ENCODE results near the gene FCMR. TPM values are rescaled to one million over a fixed set of nuclear protein-coding genes. Genes with fewer than 3 reads are reported as not detected.

The FCMR gene
- total RNA-seq, 1 donor from 2014 or later, result not detected

DNA sequence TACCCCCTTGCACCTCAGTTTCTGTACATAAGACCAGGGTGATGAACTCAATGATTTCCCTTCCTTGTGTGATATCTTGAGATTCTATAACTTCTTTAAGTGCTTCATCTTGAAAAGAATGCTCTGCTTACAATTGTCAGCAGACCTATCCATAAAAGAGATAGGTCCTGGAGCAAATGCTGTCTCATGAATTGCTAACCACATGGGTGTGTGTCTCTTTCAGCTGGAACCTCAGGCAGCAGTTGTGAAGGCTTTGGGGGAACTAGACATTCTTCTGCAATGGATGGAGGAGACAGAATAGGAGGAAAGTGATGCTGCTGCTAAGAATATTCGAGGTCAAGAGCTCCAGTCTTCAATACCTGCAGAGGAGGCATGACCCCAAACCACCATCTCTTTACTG, 53.5 kb downstream of the FCMR start:
- no peak overlapping the region for H3K27ac Mint-ChIP-seq (ENCODE audit: unreplicated experiment)
- H3K9me3 Mint-ChIP-seq (ENCODE audit: low read depth), result peaks cover 3% of the 10 kb centered on the region
- H3K4me3 Mint-ChIP-seq (ENCODE audit: unreplicated experiment), result no peak overlapping the region
- no peak for DNase-seq (ENCODE audit: low spot score)
- no peaks in the 10 kb centered on the region for H3K36me3 Mint-ChIP-seq (ENCODE audit: low read depth)
- peaks cover 7% of the 10 kb centered on the region for H3K4me1 Mint-ChIP-seq (ENCODE audit: low read depth)
- peaks cover 24% of the 10 kb centered on the region for H3K27me3 Mint-ChIP-seq (ENCODE audit: low read depth)
- TF ChIP-seq, protein P1, sequence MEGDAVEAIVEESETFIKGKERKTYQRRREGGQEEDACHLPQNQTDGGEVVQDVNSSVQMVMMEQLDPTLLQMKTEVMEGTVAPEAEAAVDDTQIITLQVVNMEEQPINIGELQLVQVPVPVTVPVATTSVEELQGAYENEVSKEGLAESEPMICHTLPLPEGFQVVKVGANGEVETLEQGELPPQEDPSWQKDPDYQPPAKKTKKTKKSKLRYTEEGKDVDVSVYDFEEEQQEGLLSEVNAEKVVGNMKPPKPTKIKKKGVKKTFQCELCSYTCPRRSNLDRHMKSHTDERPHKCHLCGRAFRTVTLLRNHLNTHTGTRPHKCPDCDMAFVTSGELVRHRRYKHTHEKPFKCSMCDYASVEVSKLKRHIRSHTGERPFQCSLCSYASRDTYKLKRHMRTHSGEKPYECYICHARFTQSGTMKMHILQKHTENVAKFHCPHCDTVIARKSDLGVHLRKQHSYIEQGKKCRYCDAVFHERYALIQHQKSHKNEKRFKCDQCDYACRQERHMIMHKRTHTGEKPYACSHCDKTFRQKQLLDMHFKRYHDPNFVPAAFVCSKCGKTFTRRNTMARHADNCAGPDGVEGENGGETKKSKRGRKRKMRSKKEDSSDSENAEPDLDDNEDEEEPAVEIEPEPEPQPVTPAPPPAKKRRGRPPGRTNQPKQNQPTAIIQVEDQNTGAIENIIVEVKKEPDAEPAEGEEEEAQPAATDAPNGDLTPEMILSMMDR (IDR thresholded peaks at IDR 0.05), result no peak

- Mint-ChIP-seq H3K9me3 (ENCODE audit: low read depth) (peaks cover 3% of the 10 kb centered on the region), H3K27me3 (ENCODE audit: low read depth) (peaks cover 30% of the 10 kb centered on the region), H3K36me3 (ENCODE audit: low read depth) (no peaks in the 10 kb centered on the region), H3K4me1 (ENCODE audit: low read depth) (peaks cover 7% of the 10 kb centered on the region), H3K27ac (ENCODE audit: unreplicated experiment) (no peak overlapping the region), H3K4me3 (ENCODE audit: unreplicated experiment) (no peak overlapping the region)
- TF ChIP-seq, protein P1 (IDR thresholded peaks at IDR 0.05), result no peak
- no peak for DNase-seq (ENCODE audit: low spot score)
Observed at GRCh38 chr1:206867716-206868115, 54.0 kb downstream of the FCMR start.

DNA sequence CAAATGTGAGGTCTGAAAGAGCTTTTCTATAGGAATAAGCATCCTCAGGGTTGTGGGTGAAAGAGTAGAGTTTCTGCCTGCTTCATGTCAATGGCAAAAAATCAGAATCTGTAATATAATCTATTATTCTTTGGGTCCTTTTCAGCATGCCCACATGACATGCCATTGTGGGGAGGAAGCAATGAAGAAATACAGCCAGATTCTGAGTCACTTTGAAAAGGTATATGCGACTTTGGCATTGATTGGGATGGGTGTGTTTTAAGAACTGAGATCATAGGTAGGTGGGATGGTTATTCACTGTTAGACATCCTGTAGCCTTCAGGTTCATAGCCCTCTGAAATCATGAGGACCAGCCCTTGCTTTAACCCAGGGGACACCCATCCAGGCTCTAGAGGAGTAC, 54.5 kb downstream of the FCMR start:
- peaks cover 2% of the 10 kb centered on the region for H3K9me3 Mint-ChIP-seq (ENCODE audit: low read depth)
- H3K4me1 Mint-ChIP-seq (ENCODE audit: low read depth), result peaks cover 7% of the 10 kb centered on the region
- DNase-seq (ENCODE audit: low spot score), result no peak
- no peak overlapping the region for H3K4me3 Mint-ChIP-seq (ENCODE audit: unreplicated experiment)
- H3K36me3 Mint-ChIP-seq (ENCODE audit: low read depth), result no peaks in the 10 kb centered on the region
- peaks cover 32% of the 10 kb centered on the region for H3K27me3 Mint-ChIP-seq (ENCODE audit: low read depth)
- H3K27ac Mint-ChIP-seq (ENCODE audit: unreplicated experiment), result no peak overlapping the region
- TF ChIP-seq, protein P1 (IDR thresholded peaks at IDR 0.05), result no peak

- Mint-ChIP-seq H3K4me3 (ENCODE audit: unreplicated experiment) (no peak overlapping the region), H3K27ac (ENCODE audit: unreplicated experiment) (no peak overlapping the region), H3K27me3 (ENCODE audit: low read depth) (peaks cover 38% of the 10 kb centered on the region), H3K36me3 (ENCODE audit: low read depth) (no peaks in the 10 kb centered on the region), H3K9me3 (ENCODE audit: low read depth) (no peaks in the 10 kb centered on the region), H3K4me1 (ENCODE audit: low read depth) (peaks cover 7% of the 10 kb centered on the region)
- TF ChIP-seq, protein P1 (IDR thresholded peaks at IDR 0.05), result no peak
- no peak for DNase-seq (ENCODE audit: low spot score)
Observed at GRCh38 chr1:206866062-206866461, 55.7 kb downstream of the FCMR start.

DNA sequence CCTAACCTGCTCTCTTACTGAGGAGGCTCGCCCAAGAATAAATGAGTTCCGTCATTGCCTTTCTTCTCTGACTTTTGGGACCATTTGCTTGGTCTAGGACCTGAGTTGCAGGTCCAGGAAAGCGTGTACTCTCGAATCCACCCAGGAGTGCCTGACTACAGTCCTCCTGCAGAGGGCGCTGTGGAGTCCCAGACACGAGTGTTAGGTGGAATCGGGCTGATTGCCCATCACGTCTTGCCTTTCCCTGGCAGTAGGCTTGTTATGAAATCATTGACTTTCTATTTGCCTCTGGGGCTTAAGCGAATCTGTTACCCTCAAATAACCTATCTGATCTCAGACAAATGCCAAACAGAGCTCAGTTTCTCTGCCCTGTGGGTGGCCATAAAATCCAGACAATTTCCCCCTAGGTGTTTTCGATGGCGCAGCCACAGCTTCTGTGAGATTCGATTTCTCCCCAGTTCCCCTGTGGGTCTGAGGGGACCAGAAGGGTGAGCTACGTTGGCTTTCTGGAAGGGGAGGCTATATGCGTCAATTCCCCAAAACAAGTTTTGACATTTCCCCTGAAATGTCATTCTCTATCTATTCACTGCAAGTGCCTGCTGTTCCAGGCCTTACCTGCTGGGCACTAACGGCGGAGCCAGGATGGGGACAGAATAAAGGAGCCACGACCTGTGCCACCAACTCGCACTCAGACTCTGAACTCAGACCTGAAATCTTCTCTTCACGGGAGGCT, 56.6 kb downstream of the FCMR start, which contains the start of gene IL20:
IL20 (plus strand) TSS at position 685 of the 733 bp plus-strand sequence. CDS start 230 bp downstream, outside the sequence.
- peaks cover 7% of the 10 kb centered on the region for H3K4me1 Mint-ChIP-seq (ENCODE audit: low read depth)
- no peaks in the 10 kb centered on the region for H3K36me3 Mint-ChIP-seq (ENCODE audit: low read depth)
- no peaks in the 10 kb centered on the region for H3K9me3 Mint-ChIP-seq (ENCODE audit: low read depth)
- no peak within 1 kb of the TSS for H3K27ac Mint-ChIP-seq (ENCODE audit: unreplicated experiment)
- no peak within 1 kb of the TSS for H3K4me3 Mint-ChIP-seq (ENCODE audit: unreplicated experiment)
- peaks cover 42% of the 10 kb centered on the region for H3K27me3 Mint-ChIP-seq (ENCODE audit: low read depth)
- TF ChIP-seq, protein P1 (IDR thresholded peaks at IDR 0.05), result peak; percentile 81
- no peak for DNase-seq (ENCODE audit: low spot score)
